ENCODE results near the gene TULP4.

GRCh38 chr6:158279615-158280014, 32.6 kb upstream of the TULP4 start:
- TF ChIP-seq, protein P1, sequence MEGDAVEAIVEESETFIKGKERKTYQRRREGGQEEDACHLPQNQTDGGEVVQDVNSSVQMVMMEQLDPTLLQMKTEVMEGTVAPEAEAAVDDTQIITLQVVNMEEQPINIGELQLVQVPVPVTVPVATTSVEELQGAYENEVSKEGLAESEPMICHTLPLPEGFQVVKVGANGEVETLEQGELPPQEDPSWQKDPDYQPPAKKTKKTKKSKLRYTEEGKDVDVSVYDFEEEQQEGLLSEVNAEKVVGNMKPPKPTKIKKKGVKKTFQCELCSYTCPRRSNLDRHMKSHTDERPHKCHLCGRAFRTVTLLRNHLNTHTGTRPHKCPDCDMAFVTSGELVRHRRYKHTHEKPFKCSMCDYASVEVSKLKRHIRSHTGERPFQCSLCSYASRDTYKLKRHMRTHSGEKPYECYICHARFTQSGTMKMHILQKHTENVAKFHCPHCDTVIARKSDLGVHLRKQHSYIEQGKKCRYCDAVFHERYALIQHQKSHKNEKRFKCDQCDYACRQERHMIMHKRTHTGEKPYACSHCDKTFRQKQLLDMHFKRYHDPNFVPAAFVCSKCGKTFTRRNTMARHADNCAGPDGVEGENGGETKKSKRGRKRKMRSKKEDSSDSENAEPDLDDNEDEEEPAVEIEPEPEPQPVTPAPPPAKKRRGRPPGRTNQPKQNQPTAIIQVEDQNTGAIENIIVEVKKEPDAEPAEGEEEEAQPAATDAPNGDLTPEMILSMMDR (IDR thresholded peaks at IDR 0.05), result no peak
- TF ChIP-seq POLR2A (IDR thresholded peaks at IDR 0.05), result no peak

Measured in prostate gland (tissue), 2 donors.